GM18867 (cell line): ENCODE measurements around the gene PDGFB.

Source experiments
- ATAC-seq: cut with Tn5 transposase; IDR thresholded peaks from one replicate; pipeline ENCODE4 v1.9.1; 2021; ENCODE audit warnings: mild to moderate bottlenecking, moderate library complexity; ENCODE audit not compliant: unreplicated experiment

The PDGFB gene

DNA sequence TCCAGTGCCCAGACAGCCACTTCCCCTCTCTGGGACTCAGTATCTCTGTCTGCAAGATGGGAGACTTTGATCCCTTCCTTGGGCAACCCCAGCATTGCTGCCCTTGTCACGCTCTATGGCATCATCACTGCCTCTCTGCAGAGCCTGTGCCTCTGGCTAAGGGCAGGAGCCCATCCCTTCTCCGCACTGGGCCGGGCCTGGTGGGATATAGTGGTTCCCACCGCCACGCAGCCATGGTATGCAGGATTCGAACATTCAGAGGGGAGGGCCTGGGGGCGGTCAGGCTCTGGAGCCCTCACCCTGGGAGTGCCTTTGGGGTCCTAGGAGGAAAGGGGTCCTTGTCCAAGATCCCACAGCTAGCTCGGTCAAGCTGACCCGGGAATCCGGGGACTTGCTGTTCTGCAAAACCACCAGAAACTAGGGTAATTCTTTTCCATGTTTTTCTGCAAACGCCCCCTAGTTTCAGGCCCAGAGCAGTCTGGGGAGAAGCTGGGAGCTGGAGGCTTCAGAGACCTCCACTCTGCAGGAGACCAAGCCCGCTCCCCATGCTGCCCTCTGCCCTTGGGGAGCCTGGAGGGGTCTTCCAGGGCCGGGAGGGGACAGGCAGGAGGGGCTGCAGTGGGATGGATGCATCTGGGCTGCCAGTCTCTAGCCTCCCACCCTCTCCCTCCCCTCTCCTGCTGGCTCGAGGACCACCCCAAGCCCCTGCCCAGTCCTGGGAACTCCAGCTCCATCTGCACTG, 67.9 kb downstream of the PDGFB start:
- ATAC-seq = no peak

- no peak for ATAC-seq
Observed at GRCh38 chr22:39176143-39176713, 68.6 kb downstream of the PDGFB start.

DNA sequence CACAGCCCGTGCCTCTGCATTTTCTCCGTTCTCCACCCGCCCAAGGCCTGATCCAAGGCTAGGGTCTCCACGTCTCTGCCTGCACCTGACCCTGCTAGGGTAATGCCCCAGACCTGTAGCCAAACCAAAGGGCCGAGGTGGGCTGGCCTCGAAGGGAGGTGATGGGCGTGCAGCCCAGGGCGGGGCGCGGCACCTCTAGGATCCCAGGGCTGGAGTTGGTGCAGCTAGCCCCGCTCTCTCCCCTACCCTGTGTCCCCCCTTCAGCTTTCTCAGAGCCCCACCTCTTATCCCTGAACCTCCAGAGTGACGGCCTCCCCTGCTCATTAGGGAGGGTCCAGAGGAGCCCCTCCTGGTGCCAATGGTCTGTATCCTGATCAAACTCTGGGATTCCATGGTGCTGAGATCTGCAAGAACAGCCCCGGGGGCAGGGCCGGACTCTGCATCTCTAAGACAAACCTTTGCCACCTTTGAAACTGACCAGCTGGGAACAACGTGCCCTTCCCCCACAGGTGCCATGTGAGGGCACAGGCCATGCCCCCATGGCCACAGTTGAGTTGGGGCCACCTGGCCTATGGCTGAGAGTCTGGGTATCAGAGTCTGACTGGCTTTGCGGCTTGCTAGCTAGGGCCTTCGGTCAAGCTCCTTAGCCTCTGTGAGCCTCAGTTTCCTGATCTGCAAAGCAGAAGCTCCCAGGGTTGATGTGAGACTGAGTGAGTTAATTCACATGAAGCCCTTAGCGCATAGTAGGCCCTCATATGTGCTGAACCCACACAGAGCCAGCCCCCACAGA, 69.2 kb downstream of the PDGFB start:
- no peak for ATAC-seq

DNA sequence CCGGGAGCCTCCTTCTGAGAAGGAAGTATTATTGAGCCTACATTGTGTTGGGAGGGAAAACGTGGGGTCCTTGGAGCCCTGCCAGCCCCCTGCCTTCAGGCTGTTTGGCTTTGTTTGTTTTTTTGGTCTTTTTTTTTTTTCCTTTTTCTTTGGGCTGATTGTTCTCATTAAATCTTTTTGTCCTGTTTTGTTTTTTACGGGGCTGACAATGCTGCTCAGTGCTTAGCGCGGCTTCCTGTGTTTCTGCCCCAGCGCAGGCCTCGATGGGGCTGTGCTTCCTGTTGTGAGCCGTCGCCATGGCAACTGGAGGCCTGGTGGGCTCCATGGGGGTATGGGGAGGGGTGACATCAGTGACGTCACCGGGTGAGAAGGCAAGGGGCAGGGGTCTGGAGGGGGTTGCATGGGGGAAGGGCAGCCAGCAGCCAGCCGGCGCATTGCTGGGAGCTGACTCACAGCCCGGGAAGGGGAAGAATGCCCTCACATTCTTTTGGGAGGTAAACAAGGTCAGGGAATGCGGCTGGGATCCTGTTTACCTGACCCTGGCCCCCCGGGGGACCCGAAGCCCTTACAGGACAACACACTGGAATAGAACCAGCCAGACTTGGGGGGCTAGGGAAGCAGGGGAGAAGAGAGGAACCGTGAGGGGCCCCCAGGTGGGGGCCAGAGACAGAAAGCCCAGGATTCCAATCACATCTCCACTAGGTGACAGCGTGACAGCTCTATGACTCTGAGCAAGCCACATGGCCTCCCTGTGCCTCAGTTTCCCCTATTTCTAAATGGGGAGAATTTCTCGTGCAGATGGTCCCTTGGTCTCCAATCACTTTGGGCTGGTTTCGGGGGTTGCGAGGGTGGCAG, 70.1 kb downstream of the PDGFB start:
- no peak for ATAC-seq

- ATAC-seq = no peak
Observed at GRCh38 chr22:39173787-39174497, 70.8 kb downstream of the PDGFB start.
